Transverse colon (tissue), 4 donors: ENCODE data around the gene ATP9A. TPM values are rescaled to one million over a fixed set of nuclear protein-coding genes. Genes with fewer than 3 reads are reported as not detected.

Source experiments
- DNase-seq: peaks from one replicate; pipeline ENCODE4 v3.0.0-alpha.2; 2019
- H3K27ac ChIP-seq, 4 donors: fragments of 200-600 bp; sonication (generic); 2 replicates each; pipeline ENCODE4 v1.5.1; 2016 to 2018; ENCODE audit warnings: inconsistent platforms in 4 of 4
- H3K27me3 ChIP-seq: fragments of 200-600 bp; sonication (generic); 2 replicates; pipeline ENCODE4 v1.5.1; 2017; ENCODE audit warnings: inconsistent platforms
- H3K36me3 ChIP-seq, 4 donors: fragments of 200-600 bp; sonication (generic); 2 replicates each; pipeline ENCODE4 v1.5.1; 2017 to 2019; ENCODE audit warnings: inconsistent platforms in 4 of 4
- H3K4me1 ChIP-seq, 4 donors: fragments of 200-600 bp; sonication (generic); 2 replicates each; pipeline ENCODE4 v1.5.1; 2017 to 2020; ENCODE audit warnings: inconsistent platforms in 4 of 4
- H3K4me3 ChIP-seq, 4 donors: fragments of 200-600 bp; sonication (generic); 1 replicate in 1 of 4; 2 replicates in 3 of 4; pipeline versions ENCODE4 v1.5.1 to v1.6.1; 2017 to 2019; ENCODE audit warnings: inconsistent platforms in 4 of 4
- H3K9me3 ChIP-seq, 2 donors: fragments of 200-600 bp; sonication (generic); 2 replicates each; pipeline ENCODE4 v1.5.1; 2017 to 2019; ENCODE audit warnings: inconsistent platforms in 2 of 2
- CTCF ChIP-seq, 5 experiments: fragments of 200-600 bp in 3 of 5; fragments of 450-650 bp in 2 of 5; sonication (generic) in 3 of 5; IDR thresholded peaks; 1 replicate in 2 of 5; 2 replicates in 3 of 5; pipeline ENCODE4 v1.5.1; 2016 to 2017; ENCODE audit warnings: antibody characterized with exemption in 5 of 5, inconsistent platforms in 3 of 5, mild to moderate bottlenecking in 2 of 5, moderate library complexity in 1 of 5
- EP300 ChIP-seq: sonication (generic); formaldehyde crosslinking; IDR thresholded peaks from one replicate; pipeline ENCODE4 v1.6.1; 2017; ENCODE audit warnings: antibody characterized with exemption, low read depth
- POLR2A ChIP-seq: fragments of 450-650 bp; IDR thresholded peaks from one replicate; pipeline ENCODE4 v1.6.1; 2016; ENCODE audit warnings: antibody characterized with exemption, mild to moderate bottlenecking, moderate library complexity
- POLR2AphosphoS5 ChIP-seq, 3 donors: sonication (generic); formaldehyde crosslinking; IDR thresholded peaks; one replicate each; pipeline ENCODE4 v1.6.1; 2016; ENCODE audit warnings: antibody characterized with exemption in 3 of 3
- WGBS, 2 donors: methylation state at CpG; one replicate each; pipeline ENCODE4 v1.1.5; 2018; ENCODE audit warnings: low coverage in 1 of 2; 5-methylcytosine and 5-hydroxymethylcytosine counted together
- in situ Hi-C, 4 donors: fragments of 200-750 bp; cut with MboI; loops; one replicate each; pipeline versions ENCODE4 v1.15.0 to v1.15.1; 2017; ENCODE audit warnings: low sequenced_read_pairs in 3 of 4, low pct_ligation_motif_present in 1 of 4, low pct_unique_long_range_greater_than_20kb in 1 of 4
- intact Hi-C: fragments of 100-400 bp; cut with DNase I; formaldehyde crosslinking; loops from one replicate; pipeline ENCODE4 v1.15.1; 2023; ENCODE audit warnings: low total_unique reads
- total RNA-seq, 4 donors: library from RNA; depleted of rRNA; stranded (reverse); fragments of >200 nt; gene quantifications; one replicate each; pipeline ENCODE4 v1.1.0, GENCODE V29; 2016

Gene ATP9A
- total RNA-seq, 4 donors from 2014 or later, result 66.3 to 93.0 (median 78.9) TPM

GRCh38 chr20:51554538-51555165 lies 213.5 kb downstream of the ATP9A start:
- DNase-seq, result no peak
- in situ Hi-C loops (no loop called here), intact Hi-C loops (no loop called here)
- Histone ChIP-seq H3K27me3 (peaks cover 9% of the 10 kb centered on the region), H3K4me1 (no peaks in the 10 kb centered on the region), H3K36me3 (no peaks in the 10 kb centered on the region), H3K27ac (no peak overlapping the region), H3K4me3 (no peak overlapping the region), H3K9me3 (no peaks in the 10 kb centered on the region)
- no peak for TF ChIP-seq POLR2A
- 59 to 73% methylated on average over 7 to 11 of the region's 11 CpGs for WGBS, 2 donors

DNA sequence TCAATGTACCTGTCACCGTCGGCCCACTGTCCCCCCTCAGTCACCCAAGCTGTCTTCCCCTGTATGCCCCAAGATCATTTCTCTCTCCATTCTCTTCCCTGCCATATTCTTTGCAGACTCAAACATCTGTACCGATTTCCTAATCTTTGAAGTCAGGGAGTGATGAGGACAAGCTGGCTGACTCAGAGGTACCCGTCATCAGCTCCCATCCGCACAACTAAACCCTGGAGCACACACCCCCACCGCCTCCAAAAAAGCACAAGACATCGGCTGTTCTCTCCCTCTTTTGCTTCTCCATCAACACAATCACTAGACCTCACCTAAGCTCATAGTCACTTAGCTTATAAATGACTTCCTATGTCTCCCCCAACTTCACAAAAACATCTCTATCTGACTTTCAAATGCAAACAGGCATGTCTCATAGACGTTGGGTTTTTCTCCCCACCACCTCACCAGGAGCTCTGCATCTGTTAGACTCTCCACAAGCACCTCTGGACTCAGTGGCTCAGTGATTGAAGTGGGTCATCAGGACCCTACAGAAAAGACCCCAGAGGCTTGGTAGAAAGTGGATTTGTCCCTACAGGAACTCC lies 214.2 kb downstream of the ATP9A start:
- Histone ChIP-seq H3K4me1 (no peaks in the 10 kb centered on the region), H3K4me3 (no peak overlapping the region), H3K9me3 (no peaks in the 10 kb centered on the region), H3K27me3 (peaks cover 2% of the 10 kb centered on the region), H3K36me3 (no peaks in the 10 kb centered on the region), H3K27ac (no peak overlapping the region)
- 75 to 84% methylated on average over 5 to 8 of the region's 8 CpGs for WGBS, 2 donors
- TF ChIP-seq POLR2AphosphoS5 (IDR thresholded peaks at IDR 0.05) (no peak), POLR2A (no peak), EP300 (no peak), CTCF (IDR thresholded peaks at IDR 0.05) (no peak)
- in situ Hi-C loops (no loop called here), intact Hi-C loops (no loop called here)
- DNase-seq, result no peak

GRCh38 chr20:51551186-51551585 lies 217.0 kb downstream of the ATP9A start:
- Histone ChIP-seq H3K9me3 (no peaks in the 10 kb centered on the region), H3K27ac (no peak overlapping the region), H3K4me3 (no peak overlapping the region), H3K27me3 (no peaks in the 10 kb centered on the region), H3K36me3 (no peaks in the 10 kb centered on the region), H3K4me1 (no peaks in the 10 kb centered on the region)
- WGBS, 2 donors, result 69 to 75% methylated on average over 3 of the region's 3 CpGs
- in situ Hi-C loops (no loop called here), intact Hi-C loops (no loop called here)
- TF ChIP-seq EP300 (no peak), POLR2AphosphoS5 (IDR thresholded peaks at IDR 0.05) (no peak), POLR2A (no peak), CTCF (IDR thresholded peaks at IDR 0.05) (no peak)
- no peak for DNase-seq

- 94 to 100% methylated on average over 1 to 4 of the region's 4 CpGs for WGBS, 2 donors
- no peaks in the 10 kb centered on the region for H3K4me1 ChIP-seq
- H3K4me3 ChIP-seq, result no peak overlapping the region
- no peak overlapping the region for H3K27ac ChIP-seq
- intact Hi-C loops, result no loop called here
- H3K27me3 ChIP-seq, result no peaks in the 10 kb centered on the region
- no peaks in the 10 kb centered on the region for H3K36me3 ChIP-seq
- in situ Hi-C loops, result no loop called here
- DNase-seq, result no peak
- TF ChIP-seq POLR2A, result no peak
- TF ChIP-seq POLR2AphosphoS5 (IDR thresholded peaks at IDR 0.05), result no peak
- no peak for TF ChIP-seq CTCF (IDR thresholded peaks at IDR 0.05)
- no peak for TF ChIP-seq EP300
- no peaks in the 10 kb centered on the region for H3K9me3 ChIP-seq
Measured at GRCh38 chr20:51549474-51549873, 218.7 kb downstream of the ATP9A start.
